GM18526 (cell line): ENCODE measurements around the gene PKLR.

Source experiments
- POLR2A ChIP-seq: IDR thresholded peaks from 3 replicates; pipeline ENCODE4 v1.6.1; 2011; ENCODE audit not compliant: insufficient read length; ENCODE audit errors: extremely low read depth

The PKLR gene

GRCh38 chr1:155300024-155300423 is 1.2 kb downstream of the PKLR start:
- no peak for TF ChIP-seq POLR2A

- TF ChIP-seq POLR2A, result no peak
Measured at GRCh38 chr1:155297384-155297783, 3.9 kb downstream of the PKLR start.

- no peak for TF ChIP-seq POLR2A
Measured at GRCh38 chr1:155296661-155297060, 4.6 kb downstream of the PKLR start.

DNA sequence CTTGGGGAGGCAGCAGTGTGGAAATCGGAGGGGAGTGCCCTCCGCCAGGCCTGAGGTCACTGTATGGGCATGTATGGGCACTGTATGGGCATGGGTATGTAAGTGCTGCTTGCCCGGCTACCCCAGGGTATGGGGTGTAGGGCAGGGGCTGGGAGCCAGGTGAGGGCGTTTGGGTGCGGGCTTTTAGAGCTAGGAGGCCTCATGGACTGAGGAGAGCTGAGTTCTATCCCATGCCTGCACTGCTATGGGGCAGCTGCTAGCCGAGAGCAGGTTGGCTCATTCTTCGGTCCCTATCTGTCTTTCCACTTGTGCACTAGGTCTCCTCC is 5.3 kb downstream of the PKLR start:
- TF ChIP-seq POLR2A, result no peak

DNA sequence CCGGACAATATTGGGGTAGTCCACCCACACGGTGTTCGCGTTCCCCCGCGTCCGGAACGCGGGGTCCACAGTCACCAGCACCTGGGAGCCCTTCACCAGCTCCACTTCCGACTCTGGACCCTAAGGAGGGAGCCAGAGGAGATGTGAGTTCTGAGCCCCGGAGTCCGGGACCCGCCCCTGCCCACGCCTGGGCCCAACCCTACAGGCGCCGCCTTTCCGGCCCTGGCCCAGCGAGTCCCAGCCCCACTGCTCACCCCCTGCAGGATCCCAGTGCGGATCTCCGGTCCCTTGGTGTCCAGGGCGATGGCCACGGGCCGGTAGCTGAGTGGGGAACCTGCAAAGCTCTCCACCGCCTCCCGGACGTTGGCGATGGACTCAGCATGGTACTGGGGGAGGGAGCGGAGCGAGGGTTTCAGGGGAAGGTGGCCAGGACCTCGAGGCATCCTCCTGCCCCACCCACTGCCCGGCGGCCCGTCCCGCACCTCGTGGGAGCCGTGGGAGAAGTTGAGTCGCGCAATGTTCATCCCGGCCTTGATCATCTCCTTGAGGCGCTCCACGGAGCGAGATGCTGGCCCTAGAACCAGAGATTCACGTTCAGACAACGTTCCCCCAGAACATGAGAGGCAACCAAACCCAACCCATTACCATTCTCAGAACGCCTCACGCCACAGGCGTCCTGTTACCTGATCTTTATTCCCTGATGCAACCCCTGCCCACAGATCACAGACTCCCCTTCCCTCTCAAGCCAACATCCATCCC is 5.9 kb downstream of the PKLR start:
- no peak for TF ChIP-seq POLR2A

GRCh38 chr1:155294520-155295182 is 6.6 kb downstream of the PKLR start:
- no peak for TF ChIP-seq POLR2A

- no peak for TF ChIP-seq POLR2A
Measured at GRCh38 chr1:155293086-155293749, 8.0 kb downstream of the PKLR start.

- no peak for TF ChIP-seq POLR2A
Measured at GRCh38 chr1:155287987-155288543, 13.2 kb downstream of the PKLR start.

DNA sequence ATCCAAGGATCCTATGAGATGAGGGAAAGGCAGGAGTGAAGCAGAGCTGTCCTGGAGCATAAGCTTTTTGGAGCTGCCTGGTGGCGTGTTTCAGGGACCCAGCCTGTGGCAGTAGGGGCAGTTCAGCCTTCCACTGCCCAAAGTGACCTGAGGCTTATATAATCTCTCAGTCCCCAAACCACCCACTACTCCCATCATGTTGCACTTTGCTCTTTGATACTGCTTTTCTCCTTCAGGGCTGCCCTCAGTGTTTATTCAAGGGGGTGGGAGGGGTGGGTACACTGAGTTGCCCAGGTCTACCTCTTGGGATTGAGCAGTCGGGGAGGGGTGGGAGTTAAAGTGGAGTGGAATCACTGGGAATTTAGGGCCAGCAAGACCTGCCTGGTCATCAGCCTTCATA is 14.7 kb downstream of the PKLR start:
- TF ChIP-seq POLR2A, result no peak

DNA sequence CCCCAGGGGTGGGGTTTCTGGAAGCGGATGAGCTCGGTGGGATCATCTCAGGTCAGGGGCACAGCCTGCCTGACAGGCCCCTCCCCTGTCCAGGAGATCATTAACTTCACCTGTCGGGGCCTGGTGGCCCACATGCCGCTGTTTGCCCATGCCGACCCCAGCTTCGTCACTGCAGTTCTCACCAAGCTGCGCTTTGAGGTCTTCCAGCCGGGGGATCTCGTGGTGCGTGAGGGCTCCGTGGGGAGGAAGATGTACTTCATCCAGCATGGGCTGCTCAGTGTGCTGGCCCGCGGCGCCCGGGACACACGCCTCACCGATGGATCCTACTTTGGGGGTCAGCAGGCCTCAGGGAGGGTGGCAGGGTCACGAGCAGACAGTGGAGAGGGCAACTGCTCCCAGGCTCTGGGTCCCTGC is 15.6 kb downstream of the PKLR start:
- no peak for TF ChIP-seq POLR2A

DNA sequence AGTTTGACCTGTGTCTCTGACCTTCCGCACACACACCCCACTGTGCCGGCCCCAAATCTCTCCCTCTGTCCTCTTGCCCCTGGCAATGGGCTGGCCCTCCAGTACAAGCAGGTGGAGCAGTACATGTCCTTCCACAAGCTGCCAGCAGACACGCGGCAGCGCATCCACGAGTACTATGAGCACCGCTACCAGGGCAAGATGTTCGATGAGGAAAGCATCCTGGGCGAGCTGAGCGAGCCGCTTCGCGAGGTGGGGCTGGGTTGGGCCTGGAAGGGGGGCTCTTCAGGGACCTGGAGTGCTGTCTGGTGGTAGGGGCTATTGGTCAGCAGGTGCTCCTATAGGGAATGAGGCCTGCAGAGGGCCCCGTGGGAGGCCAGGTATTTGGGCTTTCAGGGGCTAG is 16.2 kb downstream of the PKLR start:
- no peak for TF ChIP-seq POLR2A

DNA sequence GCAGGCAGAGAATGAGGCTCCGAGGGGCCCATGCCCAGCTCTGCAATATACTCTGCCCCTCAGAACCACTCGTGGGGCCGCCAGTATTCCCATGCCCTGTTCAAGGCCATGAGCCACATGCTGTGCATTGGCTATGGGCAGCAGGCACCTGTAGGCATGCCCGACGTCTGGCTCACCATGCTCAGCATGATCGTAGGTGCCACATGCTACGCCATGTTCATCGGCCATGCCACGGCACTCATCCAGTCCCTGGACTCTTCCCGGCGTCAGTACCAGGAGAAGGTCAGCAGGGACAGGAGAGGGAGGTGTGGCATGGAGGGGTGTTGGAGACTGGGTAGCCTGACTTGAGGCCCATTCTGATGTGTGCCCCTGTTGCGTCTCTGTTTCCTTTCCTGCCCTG is 16.8 kb downstream of the PKLR start:
- TF ChIP-seq POLR2A, result no peak

- TF ChIP-seq POLR2A, result no peak
Measured at GRCh38 chr1:155282488-155283091, 18.6 kb downstream of the PKLR start.

DNA sequence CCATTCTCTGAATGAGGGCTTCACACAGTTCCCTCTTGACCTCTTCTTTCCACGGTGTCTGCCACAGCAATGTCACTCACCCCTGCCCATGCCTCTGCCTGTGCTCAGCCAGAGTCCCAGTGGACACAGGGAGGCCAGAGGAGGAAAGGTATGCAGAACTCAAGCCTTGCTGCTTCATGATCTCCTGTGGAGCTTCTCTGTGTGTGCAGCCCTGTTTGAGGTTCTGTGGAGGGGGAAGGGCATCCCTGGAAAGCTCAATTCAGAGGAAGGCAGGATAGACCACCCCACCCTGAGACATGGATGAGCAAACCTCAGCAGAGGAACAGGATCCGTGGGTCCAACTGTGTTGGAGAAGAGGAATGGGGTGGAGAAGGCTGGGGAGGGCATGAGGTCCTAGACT is 22.0 kb downstream of the PKLR start:
- TF ChIP-seq POLR2A, result no peak

- TF ChIP-seq POLR2A, result no peak
Measured at GRCh38 chr1:155278689-155279160, 22.5 kb downstream of the PKLR start.
